ENCODE data around the gene GALNS. TPM values are rescaled to one million over a fixed set of nuclear protein-coding genes. Genes with fewer than 3 reads are reported as not detected.

The GALNS gene
- total and polyA plus RNA-seq, 2 of the 4 experiments (the other 2 are of a cell fraction) = 7.2 to 32.5 TPM

DNA sequence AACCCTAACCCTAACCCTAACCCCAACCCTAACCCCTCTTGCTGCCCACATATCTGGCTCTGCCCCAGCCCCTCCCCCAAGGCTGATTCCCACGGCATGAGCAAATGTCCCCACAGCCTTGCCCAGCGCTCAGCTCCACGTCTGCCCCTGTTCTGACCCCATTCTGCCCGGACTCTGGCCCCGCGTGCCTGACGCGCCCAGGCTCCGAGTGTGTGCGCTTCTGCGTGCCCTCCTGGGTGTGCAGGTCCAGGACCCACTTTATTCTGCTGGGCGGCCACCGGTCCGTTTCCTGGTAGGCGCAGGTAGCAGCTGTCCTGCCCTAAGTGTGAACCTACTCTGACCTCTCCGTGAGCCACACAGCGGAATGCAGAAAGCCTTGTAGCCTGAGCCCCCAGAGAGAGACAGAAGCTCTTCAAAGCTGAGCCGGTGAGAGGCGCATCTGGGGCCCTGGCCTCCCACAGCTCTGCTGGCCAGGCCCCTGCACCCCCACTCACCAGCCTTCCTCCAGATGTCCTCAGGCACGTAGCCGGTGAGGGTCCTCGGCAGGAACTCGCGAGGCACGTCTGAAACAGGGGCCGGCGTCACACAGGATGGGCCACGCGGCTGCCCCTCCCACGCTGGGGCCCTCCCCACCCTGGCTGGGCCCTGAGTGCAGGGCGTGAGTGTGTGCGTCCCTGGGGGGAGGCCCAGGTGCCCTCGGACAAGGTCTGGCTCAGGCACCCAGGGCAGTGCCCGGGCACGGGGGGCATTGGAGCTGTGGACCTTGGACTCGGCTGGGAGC is 23.7 kb upstream of the GALNS start:
- intact Hi-C loops (cut with micrococcal nuclease) = no loop called here
- ChIA-PET CTCF (interaction anchor here (1.4 kb wide), 1 partner anchor 22 kb away, joined by 5 read pairs; no protein-coding TSS in a partner anchor), POLR2A (ENCODE audit: unreplicated experiment) (no interaction called here)
- H2AK9ac ChIP-seq (replicated peaks; ENCODE audit: low read depth, low read length, poor library complexity) = no peak overlapping the region
- H3K9ac ChIP-seq (ENCODE audit: low read depth, low read length) = no peak overlapping the region
- H3K23ac ChIP-seq (ENCODE audit: low read depth, low read length) = no peak overlapping the region
- H4K20me1 ChIP-seq (ENCODE audit: insufficient read depth, low read length) = no peaks in the 10 kb centered on the region
- no peak overlapping the region for H3K18ac ChIP-seq (ENCODE audit: low read depth, low read length)
- H3K56ac ChIP-seq (ENCODE audit: extremely low read depth, insufficient read depth, low read length) = no peak overlapping the region
- no peak overlapping the region for H3K4me3 ChIP-seq (ENCODE audit: insufficient read depth, low read depth, low read length)
- no peaks in the 10 kb centered on the region for H3K9me1 ChIP-seq (ENCODE audit: insufficient read depth, low read length)
- BruUV-seq (replicated peaks) = no TSS peak
- no peaks in the 10 kb centered on the region for H3K9me3 ChIP-seq (ENCODE audit: control insufficient read depth, insufficient read depth, low read length)
- in situ Hi-C loops (cut with MboI; ENCODE audit: low sequenced_read_pairs) = no loop called here
- no peak overlapping the region for H3K14ac ChIP-seq (replicated peaks; ENCODE audit: low read depth, low read length)
- H3K27ac ChIP-seq (ENCODE audit: insufficient read depth, low read length) = no peak overlapping the region
- H3K4me1 ChIP-seq (ENCODE audit: control insufficient read depth, insufficient read depth, low read length) = no peaks in the 10 kb centered on the region
- DNase-seq (no peak), ATAC-seq (ENCODE audit: low read depth) (no peak; the same call in 1 of the 2 replicates)
- no peak overlapping the region for H3K4ac ChIP-seq (ENCODE audit: low read depth, low read length)
- no peak overlapping the region for H3K4me2 ChIP-seq (ENCODE audit: low read depth, low read length)
- no peak overlapping the region for H2BK20ac ChIP-seq (ENCODE audit: low read depth, low read length)
- H4K5ac ChIP-seq (ENCODE audit: low read depth, low read length) = no peak overlapping the region
- 63% methylated on average over 16 of the region's 36 CpGs; no CpG with 5 or more reads in 1 of the 2 experiments for WGBS, 2 experiments (ENCODE audit: extremely low coverage in 2 of 2, insufficient read length in 1 of 2)
- no peak overlapping the region for H4K91ac ChIP-seq (ENCODE audit: insufficient read depth, low read depth, low read length)
- no peak overlapping the region for H2AFZ ChIP-seq (replicated peaks; ENCODE audit: low read length, poor library complexity)
- no peak overlapping the region for H2BK5ac ChIP-seq (ENCODE audit: low read depth, low read length, poor library complexity, severe bottlenecking)
- H2BK120ac ChIP-seq (ENCODE audit: low read depth, low read length) = no peak overlapping the region
- no peaks in the 10 kb centered on the region for H3K79me1 ChIP-seq (ENCODE audit: low read depth in 1 of 2, low read length in 2 of 2)
- H3K27me3 ChIP-seq (ENCODE audit: control insufficient read depth, insufficient read depth, low read length) = peaks cover 39% of the 10 kb centered on the region
- no peak overlapping the region for H4K8ac ChIP-seq (ENCODE audit: low read depth in 2 of 2, low read length in 2 of 2)
- TF ChIP-seq RFX5 (IDR thresholded peaks at IDR 0.05; ENCODE audit: low read depth, low read length) (no peak), MAZ (IDR thresholded peaks at IDR 0.05; ENCODE audit: borderline replicate concordance, low read depth, low read length) (no peak), MXI1 (IDR thresholded peaks at IDR 0.05; ENCODE audit: borderline replicate concordance, low read depth, low read length) (no peak), CHD1 (IDR thresholded peaks at IDR 0.05; ENCODE audit: low read depth, low read length) (no peak), BHLHE40 (IDR thresholded peaks at IDR 0.05; ENCODE audit: low read depth, low read length) (no peak), POLR2A (IDR thresholded peaks at IDR 0.05; ENCODE audit: low read depth, low read length) (no peak), SMC3 (IDR thresholded peaks at IDR 0.05; ENCODE audit: low read depth, low read length) (no peak), NFE2L2 (IDR thresholded peaks at IDR 0.05; ENCODE audit: low read depth, low read length) (no peak)
- TF ChIP-seq, protein P1, sequence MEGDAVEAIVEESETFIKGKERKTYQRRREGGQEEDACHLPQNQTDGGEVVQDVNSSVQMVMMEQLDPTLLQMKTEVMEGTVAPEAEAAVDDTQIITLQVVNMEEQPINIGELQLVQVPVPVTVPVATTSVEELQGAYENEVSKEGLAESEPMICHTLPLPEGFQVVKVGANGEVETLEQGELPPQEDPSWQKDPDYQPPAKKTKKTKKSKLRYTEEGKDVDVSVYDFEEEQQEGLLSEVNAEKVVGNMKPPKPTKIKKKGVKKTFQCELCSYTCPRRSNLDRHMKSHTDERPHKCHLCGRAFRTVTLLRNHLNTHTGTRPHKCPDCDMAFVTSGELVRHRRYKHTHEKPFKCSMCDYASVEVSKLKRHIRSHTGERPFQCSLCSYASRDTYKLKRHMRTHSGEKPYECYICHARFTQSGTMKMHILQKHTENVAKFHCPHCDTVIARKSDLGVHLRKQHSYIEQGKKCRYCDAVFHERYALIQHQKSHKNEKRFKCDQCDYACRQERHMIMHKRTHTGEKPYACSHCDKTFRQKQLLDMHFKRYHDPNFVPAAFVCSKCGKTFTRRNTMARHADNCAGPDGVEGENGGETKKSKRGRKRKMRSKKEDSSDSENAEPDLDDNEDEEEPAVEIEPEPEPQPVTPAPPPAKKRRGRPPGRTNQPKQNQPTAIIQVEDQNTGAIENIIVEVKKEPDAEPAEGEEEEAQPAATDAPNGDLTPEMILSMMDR (conservative IDR thresholded peaks at IDR 0.05; ENCODE audit: low read depth, low read length) = no peak
- H3K36me3 ChIP-seq (ENCODE audit: control insufficient read depth, insufficient read depth, low read length) = no peaks in the 10 kb centered on the region
- dilution Hi-C loops (cut with HindIII; ENCODE audit: low sequenced_read_pairs, unreplicated experiment) = no loop called here
- no peak overlapping the region for H2AK5ac ChIP-seq (ENCODE audit: low read depth, low read length)
- H2BK15ac ChIP-seq (ENCODE audit: low read depth, low read length) = no peak overlapping the region

All from IMR-90 (cell line).